PC-9 (cell line): Measurements from ENCODE around the gene GPLD1. TPM values are rescaled to one million over a fixed set of nuclear protein-coding genes. Genes with fewer than 3 reads are reported as not detected.
A peak's percentile ranks its signal among the peaks of the same experiment; 100 is the strongest.
"Not testable (repeated sequence)": the region's sequence is repeated elsewhere in the genome, so short reads cannot be mapped to it uniquely, and the experiment has no call there.

Experiments
- BruUV-seq: library from RNA; stranded (reverse); fragments of 400-500 nt; replicated peaks from 2 replicates; lab custom pipeline; 2021; lab: Mats Ljungman, UMichigan
- CTCF ChIA-PET: fragments of 300-600 bp; sonication (Branson Sonifier 250); formaldehyde crosslinking; loops from one replicate; lab custom pipeline; 2022; ENCODE audit warnings: antibody characterized with exemption; lab: Charles Lee
- POLR2A ChIA-PET: fragments of 300-600 bp; sonication (Branson Sonifier 250); formaldehyde crosslinking; loops from one replicate; lab custom pipeline; 2022; ENCODE audit warnings: antibody characterized with exemption; ENCODE audit not compliant: unreplicated experiment; lab: Charles Lee
- DNase-seq, 2 experiments: peaks; one replicate each; pipeline versions ENCODE4 v3.0.0 to v3.0.0-alpha.2; 2015 to 2022; ENCODE audit warnings: mixed read lengths in 1 of 2
- H2AFZ ChIP-seq: fragments of 200-600 bp; sonication (generic); 2 replicates; pipeline ENCODE4 v1.8.1; 2017; ENCODE audit warnings: antibody characterized with exemption
- H3F3A ChIP-seq: fragments of 200-600 bp; sonication (generic); 2 replicates; pipeline ENCODE4 v1.8.1; 2017; ENCODE audit warnings: antibody characterized with exemption, mild to moderate bottlenecking, low read depth; ENCODE audit not compliant: insufficient read depth
- H3K27ac ChIP-seq: fragments of 200-600 bp; sonication (generic); 2 replicates; pipeline ENCODE4 v1.6.1; 2016; ENCODE audit warnings: mixed run types
- H3K27me3 ChIP-seq: fragments of 200-600 bp; sonication (generic); 2 replicates; pipeline ENCODE4 v1.6.1; 2016; ENCODE audit warnings: low read depth, mixed run types; ENCODE audit not compliant: insufficient read depth
- H3K36me3 ChIP-seq: fragments of 200-600 bp; sonication (generic); 2 replicates; pipeline ENCODE4 v1.6.1; 2016; ENCODE audit warnings: low read depth, mixed run types
- H3K4me1 ChIP-seq: fragments of 200-600 bp; sonication (generic); replicated peaks from 2 replicates; pipeline ENCODE4 v1.6.1; 2016; ENCODE audit warnings: mixed run types; ENCODE audit not compliant: insufficient read depth
- H3K4me2 ChIP-seq: fragments of 200-600 bp; sonication (generic); 2 replicates; pipeline ENCODE4 v1.6.1; 2017; ENCODE audit warnings: mixed run types
- H3K4me3 ChIP-seq: fragments of 200-600 bp; sonication (generic); 2 replicates; pipeline ENCODE4 v1.6.1; 2016; ENCODE audit warnings: mixed run types
- H3K79me2 ChIP-seq: fragments of 200-600 bp; sonication (generic); 2 replicates; pipeline ENCODE4 v1.6.1; 2017; ENCODE audit warnings: low read depth, mixed run types
- H3K9me2 ChIP-seq: fragments of 200-600 bp; sonication (generic); 2 replicates; pipeline ENCODE4 v1.8.1; 2017; ENCODE audit warnings: mild to moderate bottlenecking; ENCODE audit not compliant: insufficient read depth
- H3K9me3 ChIP-seq: fragments of 200-600 bp; sonication (generic); 2 replicates; pipeline ENCODE4 v1.8.1; 2016; ENCODE audit warnings: low read depth; ENCODE audit not compliant: insufficient read depth
- H4K20me1 ChIP-seq: fragments of 200-600 bp; sonication (generic); 2 replicates; pipeline ENCODE4 v1.8.1; 2017; ENCODE audit not compliant: insufficient read depth
- CTCF ChIP-seq: fragments of 200-600 bp; sonication (generic); conservative IDR thresholded peaks from 2 replicates; pipeline ENCODE4 v1.6.1; 2017; ENCODE audit warnings: mixed run types, antibody characterized with exemption, mild to moderate bottlenecking, moderate library complexity
- EZH2 ChIP-seq: fragments of 200-600 bp; sonication (generic); IDR thresholded peaks from 2 replicates; pipeline ENCODE4 v1.8.0; 2017; ENCODE audit warnings: antibody characterized with exemption, low read depth
- intact Hi-C: fragments of 100-400 bp; cut with micrococcal nuclease; formaldehyde crosslinking; loops from one replicate; pipeline ENCODE4 v1.10.0; 2022; ENCODE audit not compliant: unreplicated experiment
- total RNA-seq: library from RNA; stranded (reverse); gene quantifications from 2 replicates; pipeline ENCODE4 v1.2.3, GENCODE V29; 2021

The GPLD1 gene
- total RNA-seq, 1 experiment from 2014 or later = 2.0 TPM

- CTCF ChIA-PET = no interaction called here
- DNase-seq = no peak
- Histone ChIP-seq H3K79me2 (peaks cover 43% of the 10 kb centered on the region), H3K4me2 (no peak overlapping the region), H3K9me3 (peaks cover 7% of the 10 kb centered on the region; the same call in 1 of the 2 replicates), H3K4me3 (no peak overlapping the region), H4K20me1 (peaks cover 8% of the 10 kb centered on the region; the same call in 1 of the 2 replicates), H2AFZ (0 out of 2 replicates have a peak overlapping the region, but pooled peaks have one; percentile 98), H3K36me3 (peaks cover 14% of the 10 kb centered on the region), H3K27ac (no peak overlapping the region), H3F3A (no peaks in the 10 kb centered on the region; the same call in 1 of the 2 replicates), H3K9me2 (no peaks in the 10 kb centered on the region), H3K4me1 (peaks cover 30% of the 10 kb centered on the region), H3K27me3 (no peaks in the 10 kb centered on the region)
- POLR2A ChIA-PET = no interaction called here
- intact Hi-C loops = no loop called here
- BruUV-seq = no TSS peak
- TF ChIP-seq CTCF (no peak), EZH2 (no peak)
Observed at GRCh38 chr6:24401458-24401857, 87.9 kb downstream of the GPLD1 start.

GRCh38 chr6:24400045-24401039 is 89.0 kb downstream of the GPLD1 start:
- peaks cover 12% of the 10 kb centered on the region for H3K36me3 ChIP-seq
- H3K4me3 ChIP-seq, intact Hi-C loops, POLR2A ChIA-PET, H4K20me1 ChIP-seq, BruUV-seq, H3K27me3 ChIP-seq, H3K4me2 ChIP-seq, H3K9me3 ChIP-seq, H3K27ac ChIP-seq, DNase-seq, H3K9me2 ChIP-seq, H3F3A ChIP-seq, CTCF ChIA-PET: not testable (repeated sequence)
- H3K4me1 ChIP-seq = peaks cover 33% of the 10 kb centered on the region
- 0 out of 2 replicates have a peak overlapping the region, but pooled peaks have one; percentile 13 for H2AFZ ChIP-seq
- peaks cover 34% of the 10 kb centered on the region for H3K79me2 ChIP-seq

GRCh38 chr6:24397631-24398030 is 91.7 kb downstream of the GPLD1 start:
- H2AFZ ChIP-seq = no peak overlapping the region
- no peaks in the 10 kb centered on the region; the same call in 1 of the 2 replicates for H3F3A ChIP-seq
- intact Hi-C loops = no loop called here
- no peak overlapping the region for H3K4me3 ChIP-seq
- TF ChIP-seq CTCF = no peak
- no peak for TF ChIP-seq EZH2
- no peak for DNase-seq
- H3K9me3 ChIP-seq = peaks cover 7% of the 10 kb centered on the region; the same call in 1 of the 2 replicates
- ChIA-PET POLR2A (interaction anchor here (0.6 kb wide), 1 partner anchor 117 kb away, joined by 18 read pairs; no protein-coding TSS in a partner anchor), CTCF (interaction anchor here (0.6 kb wide), 1 partner anchor 198 kb away, joined by 3 read pairs; no protein-coding TSS in a partner anchor)
- H3K27me3 ChIP-seq = no peaks in the 10 kb centered on the region
- no peaks in the 10 kb centered on the region for H3K9me2 ChIP-seq
- no peak overlapping the region for H3K27ac ChIP-seq
- H3K4me1 ChIP-seq = peaks cover 25% of the 10 kb centered on the region
- BruUV-seq = no TSS peak
- no peak overlapping the region for H3K4me2 ChIP-seq
- peaks cover 7% of the 10 kb centered on the region; the same call in 1 of the 2 replicates for H3K79me2 ChIP-seq
- no peaks in the 10 kb centered on the region for H3K36me3 ChIP-seq
- H4K20me1 ChIP-seq = no peaks in the 10 kb centered on the region
